ENCODE data around the gene CHST15. TPM values are rescaled to one million over a fixed set of nuclear protein-coding genes. Genes with fewer than 3 reads are reported as not detected.

The CHST15 gene
- total and polyA plus RNA-seq, 2 of the 4 experiments (the other 2 are of a cell fraction), result 0.14 to 0.18 TPM

- no peaks in the 10 kb centered on the region; the same call in 1 of the 2 replicates for H3K27me3 ChIP-seq (ENCODE audit: control insufficient read depth, insufficient read depth, low read length)
- no peak overlapping the region for H4K5ac ChIP-seq (ENCODE audit: low read depth, low read length)
- no peaks in the 10 kb centered on the region for H3K9me3 ChIP-seq (ENCODE audit: control insufficient read depth, insufficient read depth, low read length)
- no TSS peak for BruUV-seq (replicated peaks)
- no peaks in the 10 kb centered on the region for H3K79me1 ChIP-seq (ENCODE audit: low read depth in 1 of 2, low read length in 2 of 2)
- in situ Hi-C loops (cut with MboI; ENCODE audit: low sequenced_read_pairs), result no loop called here
- H3K4me2 ChIP-seq (ENCODE audit: low read depth, low read length), result no peak overlapping the region
- no peak overlapping the region for H3K4me3 ChIP-seq (ENCODE audit: insufficient read depth, low read depth, low read length)
- H3K27ac ChIP-seq (ENCODE audit: insufficient read depth, low read length), result no peak overlapping the region
- no peak overlapping the region for H2AK9ac ChIP-seq (replicated peaks; ENCODE audit: low read depth, low read length, poor library complexity)
- no peak overlapping the region for H2BK20ac ChIP-seq (ENCODE audit: low read depth, low read length)
- H3K36me3 ChIP-seq (ENCODE audit: control insufficient read depth, insufficient read depth, low read length), result no peaks in the 10 kb centered on the region
- no CpG with 5 or more reads among the region's 8 CpGs for WGBS, 2 experiments (ENCODE audit: extremely low coverage in 2 of 2, insufficient read length in 1 of 2)
- H3K23ac ChIP-seq (ENCODE audit: low read depth, low read length), result no peak overlapping the region
- H3K9me1 ChIP-seq (ENCODE audit: insufficient read depth, low read length), result no peaks in the 10 kb centered on the region
- H2AFZ ChIP-seq (replicated peaks; ENCODE audit: low read length, poor library complexity), result no peak overlapping the region
- ChIA-PET POLR2A (ENCODE audit: unreplicated experiment) (no interaction called here), CTCF (no interaction called here)
- H4K91ac ChIP-seq (ENCODE audit: insufficient read depth, low read depth, low read length), result no peak overlapping the region
- H2BK15ac ChIP-seq (ENCODE audit: low read depth, low read length), result no peak overlapping the region
- DNase-seq (no peak), ATAC-seq (ENCODE audit: low read depth) (no peak)
- TF ChIP-seq FOS (IDR thresholded peaks at IDR 0.05; ENCODE audit: low read depth, low read length), result no peak
- TF ChIP-seq CTCF (conservative IDR thresholded peaks at IDR 0.05; ENCODE audit: low read depth, low read length), result no peak
- TF ChIP-seq MAFK (IDR thresholded peaks at IDR 0.05; ENCODE audit: low read depth, low read length), result no peak
- no peak for TF ChIP-seq CHD1 (IDR thresholded peaks at IDR 0.05; ENCODE audit: low read depth, low read length)
- TF ChIP-seq RAD21 (IDR thresholded peaks at IDR 0.05; ENCODE audit: low read length), result no peak
- TF ChIP-seq RFX5 (IDR thresholded peaks at IDR 0.05; ENCODE audit: low read depth, low read length), result no peak
- no peak for TF ChIP-seq USF2 (IDR thresholded peaks at IDR 0.05; ENCODE audit: low read depth, low read length)
- no peak for TF ChIP-seq CEBPB (IDR thresholded peaks at IDR 0.05; ENCODE audit: low read depth, low read length)
- TF ChIP-seq POLR2A (IDR thresholded peaks at IDR 0.05; ENCODE audit: low read depth, low read length), result no peak
- no peak for TF ChIP-seq ELK1 (IDR thresholded peaks at IDR 0.05; ENCODE audit: borderline replicate concordance, low read depth, low read length)
- no peak for TF ChIP-seq BHLHE40 (IDR thresholded peaks at IDR 0.05; ENCODE audit: low read depth, low read length)
- dilution Hi-C loops (cut with HindIII; ENCODE audit: low sequenced_read_pairs, unreplicated experiment), result no loop called here
- no peak overlapping the region for H3K56ac ChIP-seq (ENCODE audit: extremely low read depth, insufficient read depth, low read length)
- H3K4ac ChIP-seq (ENCODE audit: low read depth, low read length), result no peak overlapping the region
- no peak overlapping the region for H3K14ac ChIP-seq (replicated peaks; ENCODE audit: low read depth, low read length)
- H3K18ac ChIP-seq (ENCODE audit: low read depth, low read length), result no peak overlapping the region
- no peak overlapping the region for H4K8ac ChIP-seq (ENCODE audit: low read depth in 2 of 2, low read length in 2 of 2)
- H3K4me1 ChIP-seq (ENCODE audit: control insufficient read depth, insufficient read depth, low read length), result no peaks in the 10 kb centered on the region
- no peaks in the 10 kb centered on the region for H4K20me1 ChIP-seq (ENCODE audit: insufficient read depth, low read length)
- H2BK5ac ChIP-seq (ENCODE audit: low read depth, low read length, poor library complexity, severe bottlenecking), result no peak overlapping the region
- no peak overlapping the region for H2BK120ac ChIP-seq (ENCODE audit: low read depth, low read length)
- no peak overlapping the region for H3K9ac ChIP-seq (ENCODE audit: low read depth, low read length)
- H2AK5ac ChIP-seq (ENCODE audit: low read depth, low read length), result no peak overlapping the region
- intact Hi-C loops (cut with micrococcal nuclease), result no loop called here
These were observed 61.1 kb downstream of the CHST15 start for GRCh38 chr10:124032087-124032935.

All from IMR-90 (cell line).